Measurements from ENCODE around the gene SYNE1. TPM values are rescaled to one million over a fixed set of nuclear protein-coding genes. Genes with fewer than 3 reads are reported as not detected.

Gene SYNE1
- total and polyA plus RNA-seq, 2 of the 8 experiments (the other 6 are each of a cell fraction or from before 2014, with no cell fraction given) = 2.8 to 5.5 TPM

DNA sequence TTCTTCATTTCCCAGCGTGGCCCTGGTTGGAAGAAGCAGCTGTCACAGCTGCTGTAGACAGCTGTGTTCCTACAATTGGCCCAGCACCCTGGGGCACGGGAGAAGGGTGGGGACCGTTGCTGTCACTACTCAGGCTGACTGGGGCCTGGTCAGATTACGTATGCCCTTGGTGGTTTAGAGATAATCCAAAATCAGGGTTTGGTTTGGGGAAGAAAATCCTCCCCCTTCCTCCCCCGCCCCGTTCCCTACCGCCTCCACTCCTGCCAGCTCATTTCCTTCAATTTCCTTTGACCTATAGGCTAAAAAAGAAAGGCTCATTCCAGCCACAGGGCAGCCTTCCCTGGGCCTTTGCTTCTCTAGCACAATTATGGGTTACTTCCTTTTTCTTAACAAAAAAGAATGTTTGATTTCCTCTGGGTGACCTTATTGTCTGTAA, 537.0 kb downstream of the SYNE1 start:
- no peak for DNase-seq (ENCODE audit: low read depth in 1 of 2, low spot score in 2 of 2)
- Histone ChIP-seq H4K91ac (replicated peaks; ENCODE audit: insufficient read length, low read length) (no peak overlapping the region), H3K27ac (ENCODE audit: low read depth, low read length) (no peak overlapping the region), H3K18ac (ENCODE audit: extremely low read depth, low read length) (no peak overlapping the region), H3K23ac (ENCODE audit: insufficient read length) (no peak overlapping the region), H3K14ac (ENCODE audit: insufficient read length) (no peak overlapping the region), H3K9ac (replicated peaks in 1 of 4; ENCODE audit: extremely low read depth in 1 of 4, low read depth in 3 of 4, low read length in 3 of 4) (no peak overlapping the region), H3K79me1 (ENCODE audit: low read depth, low read length) (no peaks in the 10 kb centered on the region), H3K4me2 (ENCODE audit: insufficient read depth in 1 of 2, low read depth in 2 of 2, low read length in 2 of 2) (no peak overlapping the region), H2BK5ac (ENCODE audit: low read depth, low read length) (no peak overlapping the region), H3K4me3 (ENCODE audit: extremely low read depth in 1 of 4, insufficient read depth in 2 of 4, low read depth in 3 of 4, low read length in 4 of 4) (no peak overlapping the region), H3K79me2 (ENCODE audit: control insufficient read depth in 1 of 2, insufficient read depth in 2 of 2, low read length in 2 of 2) (no peaks in the 10 kb centered on the region), H3K4ac (replicated peaks; ENCODE audit: insufficient read length, low read depth, low read length) (no peak overlapping the region), H4K5ac (ENCODE audit: insufficient read length, low read depth, low read length) (no peak overlapping the region), H2BK15ac (ENCODE audit: low read length) (no peak overlapping the region), H4K20me1 (replicated peaks in 1 of 2; ENCODE audit: control insufficient read depth in 1 of 2, insufficient read depth in 2 of 2, low read length in 2 of 2) (no peaks in the 10 kb centered on the region), H3K4me1 (replicated peaks in 1 of 4; ENCODE audit: control insufficient read depth in 3 of 4, insufficient read depth in 4 of 4, low read length in 3 of 4) (peaks cover 0 to 3% (median 0%) of the 10 kb centered on the region in 4 experiments; a peak in 1 of 7 replicates), H2BK20ac (ENCODE audit: low read length) (no peak overlapping the region), H3K36me3 (ENCODE audit: control insufficient read depth in 2 of 4, insufficient read depth in 4 of 4, low read length in 3 of 4) (no peaks in the 10 kb centered on the region), H3K27me3 (replicated peaks in 1 of 4; ENCODE audit: control insufficient read depth in 3 of 4, extremely low read depth in 1 of 4, insufficient read depth in 3 of 4, low read length in 3 of 4) (no peaks in the 10 kb centered on the region), H2BK12ac (ENCODE audit: low read depth, low read length) (no peak overlapping the region), H3K56ac (replicated peaks; ENCODE audit: insufficient read length, low read depth, low read length) (no peak overlapping the region), H3K9me3 (ENCODE audit: insufficient read depth in 2 of 2, low read depth in 1 of 2, low read length in 1 of 2) (no peaks in the 10 kb centered on the region), H2AK5ac (ENCODE audit: low read depth, low read length) (no peak overlapping the region), H2AFZ (ENCODE audit: low read length) (no peak overlapping the region), H4K8ac (ENCODE audit: extremely low read depth, insufficient read depth, low read length) (no peak overlapping the region), H3K23me2 (ENCODE audit: low read depth, low read length) (no peaks in the 10 kb centered on the region), H2BK120ac (replicated peaks; ENCODE audit: low read depth, low read length) (no peak overlapping the region)
- POLR2A ChIA-PET (ENCODE audit: partially characterized antibody) = no interaction called here
- WGBS, 2 experiments (ENCODE audit: extremely low coverage in 1 of 2, insufficient coverage in 1 of 2, insufficient read length in 1 of 2, insufficient replicate concordance in 2 of 2, low coverage in 1 of 2, low lambda C conversion rate in 2 of 2, missing lambda C conversion rate in 1 of 2) = 77% methylated on average over 3 of the region's 7 CpGs; no CpG with 5 or more reads in 1 of the 2 experiments
- CTCF ChIA-PET (ENCODE audit: partially characterized antibody) = interaction anchor here (1.0 to 5.2 kb wide), 6 partner anchors 9 to 335 kb away, joined by 4 to 29 read pairs (median 6); no protein-coding TSS in a partner anchor
- no peak for FAIRE-seq
- TF ChIP-seq NRF1 (IDR thresholded peaks at IDR 0.05; ENCODE audit: low read depth, low read length) = no peak
- TF ChIP-seq EP300 (IDR thresholded peaks at IDR 0.05; ENCODE audit: borderline replicate concordance in 1 of 2, low read depth in 2 of 2, low read length in 2 of 2) = no peak
- no peak for TF ChIP-seq EZH2 (IDR thresholded peaks at IDR 0.05; ENCODE audit: low read depth, low read length, severe bottlenecking)
- TF ChIP-seq JUND (IDR thresholded peaks at IDR 0.05; ENCODE audit: low read length) = no peak
- no peak for TF ChIP-seq MAX (IDR thresholded peaks at IDR 0.05)
- TF ChIP-seq SP2 (IDR thresholded peaks at IDR 0.05; ENCODE audit: low read length) = no peak
- TF ChIP-seq TBP (IDR thresholded peaks at IDR 0.05; ENCODE audit: low read depth, low read length) = no peak
- TF ChIP-seq CREB1 (IDR thresholded peaks at IDR 0.05) = no peak
- TF ChIP-seq CEBPB (IDR thresholded peaks at IDR 0.05; ENCODE audit: low read depth, low read length) = no peak
- no peak for TF ChIP-seq E2F6 (IDR thresholded peaks at IDR 0.05)
- no peak for TF ChIP-seq BCL11A (IDR thresholded peaks at IDR 0.05; ENCODE audit: low read depth in 2 of 2, low read length in 2 of 2)
- TF ChIP-seq RAD21 (IDR thresholded peaks at IDR 0.05 in 1 of 2, conservative IDR thresholded peaks at IDR 0.05 in 1 of 2; ENCODE audit: low read depth in 2 of 2, low read length in 2 of 2) = no peak
- TF ChIP-seq JUN (IDR thresholded peaks at IDR 0.05; ENCODE audit: low read depth, low read length) = no peak
- no peak for TF ChIP-seq GABPA (IDR thresholded peaks at IDR 0.05; ENCODE audit: borderline replicate concordance, insufficient read depth, low read length)

Data from H1 (cell line).